DND-41 (cell line): Measurements from ENCODE around the gene PAH.

Source experiments
- ATAC-seq: fragments of 200-7000 bp; cut with Tn5 transposase; 3 replicates; pipeline ENCODE4 v1.9.1; 2021; ENCODE audit warnings: low read depth; ENCODE audit not compliant: insufficient read depth
- DNase-seq: peaks from one replicate; pipeline ENCODE4 v3.0.0-alpha.2; 2020
- H2AFZ ChIP-seq: 2 replicates; pipeline ENCODE4 v1.6.0; 2012; ENCODE audit warnings: low read depth, low read length
- H3K27ac ChIP-seq: 2 replicates; pipeline ENCODE4 v1.5.1; 2012; ENCODE audit warnings: low read length, inconsistent platforms
- H3K27me3 ChIP-seq: fragments of 200-600 bp; sonication (generic); 2 replicates; pipeline ENCODE4 v1.6.0; 2012; ENCODE audit warnings: low read length, mild to moderate bottlenecking, inconsistent platforms; ENCODE audit not compliant: insufficient read depth, poor library complexity
- H3K36me3 ChIP-seq: 2 replicates; pipeline ENCODE4 v1.5.1; 2012; ENCODE audit warnings: low read length, inconsistent platforms; ENCODE audit not compliant: insufficient read depth
- H3K4me1 ChIP-seq: 2 replicates; pipeline ENCODE4 v1.5.1; 2012; ENCODE audit warnings: mild to moderate bottlenecking, low read length; ENCODE audit not compliant: insufficient read depth
- H3K4me2 ChIP-seq: 2 replicates; pipeline ENCODE4 v1.6.0; 2012; ENCODE audit warnings: mild to moderate bottlenecking, moderate library complexity, low read length, inconsistent platforms; ENCODE audit not compliant: insufficient read depth
- H3K4me3 ChIP-seq, 2 experiments: fragments of 200-600 bp in 1 of 2; shearing (Covaris generic) in 1 of 2; 2 replicates each; pipeline ENCODE4 v1.5.1; 2012 to 2016; ENCODE audit warnings: inconsistent platforms in 2 of 2, low read length in 2 of 2, mild to moderate bottlenecking in 2 of 2, low read depth in 1 of 2, moderate library complexity in 1 of 2
- H3K79me2 ChIP-seq: 2 replicates; pipeline ENCODE4 v1.6.0; 2012; ENCODE audit warnings: low read length, inconsistent platforms; ENCODE audit not compliant: insufficient read depth
- H3K9ac ChIP-seq: 2 replicates; pipeline ENCODE4 v1.6.0; 2012; ENCODE audit warnings: low read depth, mild to moderate bottlenecking, inconsistent platforms, low read length, moderate library complexity
- H3K9me3 ChIP-seq: 2 replicates; pipeline ENCODE4 v1.5.1; 2012; ENCODE audit warnings: low read length, moderate library complexity, mild to moderate bottlenecking, inconsistent platforms; ENCODE audit not compliant: insufficient read depth, severe bottlenecking
- H4K20me1 ChIP-seq: 2 replicates; pipeline ENCODE4 v1.6.0; 2012; ENCODE audit warnings: low read length; ENCODE audit not compliant: insufficient read depth
- CTCF ChIP-seq: IDR thresholded peaks from 2 replicates; pipeline ENCODE4 v1.5.1; 2012; ENCODE audit warnings: borderline replicate concordance, low read length, moderate library complexity, mild to moderate bottlenecking; ENCODE audit not compliant: poor library complexity, severe bottlenecking; ENCODE audit errors: extremely low read depth
- EZH2 ChIP-seq: IDR thresholded peaks from 3 replicates; pipeline ENCODE4 v1.6.1; 2012; ENCODE audit warnings: borderline replicate concordance, low read depth, mild to moderate bottlenecking, moderate library complexity, low read length, inconsistent platforms; ENCODE audit not compliant: severe bottlenecking

PAH gene

GRCh38 chr12:102902093-102902492 lies 15.0 kb downstream of the PAH start:
- H4K20me1 ChIP-seq, result no peaks in the 10 kb centered on the region
- no peak overlapping the region for H3K27ac ChIP-seq
- H3K36me3 ChIP-seq, result no peaks in the 10 kb centered on the region
- ATAC-seq, result no peak
- DNase-seq, result no peak
- H3K4me3 ChIP-seq, result no peak overlapping the region
- H3K4me1 ChIP-seq, result no peaks in the 10 kb centered on the region
- no peak overlapping the region for H3K9ac ChIP-seq
- H3K27me3 ChIP-seq, result no peaks in the 10 kb centered on the region
- no peaks in the 10 kb centered on the region for H3K9me3 ChIP-seq
- no peaks in the 10 kb centered on the region for H3K79me2 ChIP-seq
- no peak overlapping the region for H2AFZ ChIP-seq
- H3K4me2 ChIP-seq, result no peak overlapping the region
- TF ChIP-seq EZH2 (no peak), CTCF (no peak)

GRCh38 chr12:102900389-102900788 lies 16.7 kb downstream of the PAH start:
- DNase-seq, result no peak
- H2AFZ ChIP-seq, result no peak overlapping the region

GRCh38 chr12:102896067-102896466 lies 21.0 kb downstream of the PAH start:
- no peak for DNase-seq
- H3K9ac ChIP-seq, result no peak overlapping the region
- no peaks in the 10 kb centered on the region for H3K9me3 ChIP-seq
- no peak for ATAC-seq
- no peaks in the 10 kb centered on the region for H3K36me3 ChIP-seq
- no peak for TF ChIP-seq EZH2
- no peak for TF ChIP-seq CTCF
- H3K4me1 ChIP-seq, result no peaks in the 10 kb centered on the region
- H4K20me1 ChIP-seq, result no peaks in the 10 kb centered on the region
- H3K4me2 ChIP-seq, result no peak overlapping the region
- H2AFZ ChIP-seq, result no peak overlapping the region
- no peak overlapping the region for H3K4me3 ChIP-seq
- H3K79me2 ChIP-seq, result no peaks in the 10 kb centered on the region
- no peak overlapping the region for H3K27ac ChIP-seq
- no peaks in the 10 kb centered on the region for H3K27me3 ChIP-seq

More at GRCh38 chr12:102900389-102900788, 16.7 kb downstream of the PAH start:
- no peaks in the 10 kb centered on the region for H3K36me3 ChIP-seq
- H3K9me3 ChIP-seq, result no peaks in the 10 kb centered on the region
- no peaks in the 10 kb centered on the region for H3K4me1 ChIP-seq
- ATAC-seq, result no peak
- TF ChIP-seq EZH2 (no peak), CTCF (no peak)
- H3K79me2 ChIP-seq, result no peaks in the 10 kb centered on the region
- H3K9ac ChIP-seq, result no peak overlapping the region
- no peaks in the 10 kb centered on the region for H4K20me1 ChIP-seq
- H3K27ac ChIP-seq, result no peak overlapping the region
- no peaks in the 10 kb centered on the region for H3K27me3 ChIP-seq
- no peak overlapping the region for H3K4me3 ChIP-seq
- H3K4me2 ChIP-seq, result no peak overlapping the region

GRCh38 chr12:102891756-102892155 lies 25.3 kb downstream of the PAH start:
- Histone ChIP-seq H4K20me1 (no peaks in the 10 kb centered on the region), H3K27ac (no peak overlapping the region), H3K4me3 (no peak overlapping the region), H3K27me3 (no peaks in the 10 kb centered on the region), H3K9me3 (no peaks in the 10 kb centered on the region), H3K4me1 (no peaks in the 10 kb centered on the region), H3K9ac (no peak overlapping the region), H3K4me2 (no peak overlapping the region), H2AFZ (no peak overlapping the region), H3K79me2 (no peaks in the 10 kb centered on the region), H3K36me3 (no peaks in the 10 kb centered on the region)
- TF ChIP-seq EZH2 (no peak), CTCF (no peak)
- DNase-seq (no peak), ATAC-seq (no peak)
